Spleen (tissue), 11 donors: ENCODE measurements around the gene TRIM14. TPM values are rescaled to one million over a fixed set of nuclear protein-coding genes. Genes with fewer than 3 reads are reported as not detected.

ENCODE experiments used
- DNase-seq: peaks from one replicate; pipeline ENCODE4 v3.0.0-alpha.2; 2020
- H3K27ac ChIP-seq, 8 donors: fragments of 200-600 bp; sonication (generic) in 7 of 8; 1 replicate in 4 of 8; 2 replicates in 4 of 8; pipeline versions ENCODE4 v1.5.0 to v1.8.0; 2016 to 2021; ENCODE audit warnings: inconsistent platforms in 4 of 8, mild to moderate bottlenecking in 4 of 8, moderate library complexity in 1 of 8
- H3K27me3 ChIP-seq, 7 donors: fragments of 200-600 bp; sonication (generic) in 6 of 7; replicated peaks in 1 of 7; 1 replicate in 4 of 7; 2 replicates in 3 of 7; pipeline versions ENCODE4 v1.5.0 to v1.8.0; 2016 to 2021; ENCODE audit warnings: inconsistent platforms in 3 of 7, mild to moderate bottlenecking in 1 of 7
- H3K36me3 ChIP-seq, 6 donors: fragments of 200-600 bp; sonication (generic) in 5 of 6; 1 replicate in 4 of 6; 2 replicates in 2 of 6; pipeline versions ENCODE4 v1.5.0 to v1.8.0; 2016 to 2021; ENCODE audit warnings: inconsistent platforms in 2 of 6
- H3K4me1 ChIP-seq, 6 donors: fragments of 200-600 bp; sonication (generic) in 5 of 6; 1 replicate in 3 of 6; 2 replicates in 3 of 6; pipeline versions ENCODE4 v1.5.0 to v1.8.0; 2016 to 2021; ENCODE audit warnings: inconsistent platforms in 3 of 6
- H3K4me3 ChIP-seq, 8 donors: fragments of 200-600 bp; sonication (generic) in 7 of 8; 1 replicate in 4 of 8; 2 replicates in 4 of 8; pipeline versions ENCODE4 v1.5.0 to v1.8.0; 2016 to 2021; ENCODE audit warnings: inconsistent platforms in 4 of 8, mild to moderate bottlenecking in 4 of 8, moderate library complexity in 2 of 8
- H3K9me3 ChIP-seq, 8 donors: fragments of 200-600 bp; sonication (generic) in 7 of 8; 1 replicate in 4 of 8; 2 replicates in 4 of 8; pipeline versions ENCODE4 v1.5.0 to v1.8.0; 2016 to 2021; ENCODE audit warnings: inconsistent platforms in 4 of 8
- POLR2A ChIP-seq, 3 donors: fragments of 450-650 bp; IDR thresholded peaks; one replicate each; pipeline ENCODE4 v1.5.1; 2017; ENCODE audit warnings: antibody characterized with exemption in 3 of 3, mild to moderate bottlenecking in 1 of 3
- POLR2AphosphoS5 ChIP-seq, 3 donors: sonication (generic); formaldehyde crosslinking; IDR thresholded peaks; one replicate each; pipeline ENCODE4 v1.5.1; 2017; ENCODE audit warnings: antibody characterized with exemption in 3 of 3
- WGBS, 5 donors: extraction: QIAGEN DNeasy Blood & Tissue Kit in 3 of 5; methylation state at CpG; one replicate each; pipeline versions ENCODE4 v1.1.5 to v1.1.7; 2013 to 2018; 5-methylcytosine and 5-hydroxymethylcytosine counted together
- intact Hi-C: fragments of 100-400 bp; cut with DNase I; formaldehyde crosslinking; loops from one replicate; pipeline ENCODE4 v1.15.0; 2023; ENCODE audit warnings: low total_unique reads
- polyA plus RNA-seq, 3 donors: library from polyadenylated mRNA; stranded (reverse); fragments of 200-250 nt; gene quantifications; one replicate each; pipeline ENCODE4 v1.2.1, GENCODE V29; 2013
- total RNA-seq, 7 donors: library from RNA; depleted of rRNA in 3 of 7; stranded (reverse); fragments of >200 nt in 3 of 7; fragmentation: NEBNext Ultra II Directional in 4 of 7; extraction: Animal tissue kit (Norgen Biotek cat#: 25700) in 4 of 7; gene quantifications; one replicate each; pipeline versions ENCODE4 v1.1.0 to v1.2.1, GENCODE V29; 2016 to 2021
- TF ChIP-seq, protein P1 (sequence below), 11 experiments: fragments of 200-600 bp in 7 of 11; fragments of 450-650 bp in 4 of 11; sonication (generic) in 4 of 11; IDR thresholded peaks in 8 of 11; conservative IDR thresholded peaks in 3 of 11; 1 replicate in 7 of 11; 2 replicates in 4 of 11; pipeline versions ENCODE4 v1.4.0 to v1.8.0; 2016 to 2021; ENCODE audit warnings: antibody characterized with exemption in 11 of 11, inconsistent platforms in 4 of 11, mild to moderate bottlenecking in 1 of 11
- donor health status: healthy with polysubstance abuse.
- donor health status: DM: no; HTN: no; CAD: no; lungs with moderate emphysema.
- donor health status: DM: no; HTN: no; CAD: no.
- donor health status: Bipolar disorder and iron deficiency.
- donor health status: healthy.
- donor health status: DM: no; HTN: no; CAD: no.
- donor health status: DM: yes; HTN: yes; CAD: no.

Gene TRIM14
- total and polyA plus RNA-seq, 10 donors, result 11.9 to 92.9 (median 58.1) TPM

DNA sequence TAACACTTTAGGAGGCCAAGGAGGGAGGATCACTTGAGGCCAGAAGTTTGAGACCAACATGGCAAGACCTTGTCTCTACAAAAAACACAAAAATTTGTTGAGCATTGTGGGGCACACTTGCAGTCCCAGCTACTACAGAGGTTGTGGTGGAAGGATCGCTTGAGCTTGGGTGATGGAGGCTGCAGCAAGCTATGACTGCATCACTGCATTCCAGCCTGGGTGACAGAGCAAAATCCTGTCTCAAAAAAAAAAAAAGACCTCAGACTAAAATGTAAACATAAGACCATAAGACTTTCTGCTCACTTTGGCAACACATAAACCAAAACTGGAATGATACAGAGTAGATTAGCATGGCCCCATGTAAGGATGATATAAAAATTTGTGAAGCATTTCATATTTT, 87.1 kb downstream of the TRIM14 start:
- Histone ChIP-seq H3K4me3 (no peak overlapping the region), H3K27me3 (no peaks in the 10 kb centered on the region), H3K9me3 (no peaks in the 10 kb centered on the region), H3K27ac (no peak overlapping the region), H3K36me3 (no peaks in the 10 kb centered on the region), H3K4me1 (peaks cover 7 to 26% (median 18%) of the 10 kb centered on the region in 6 donors)
- intact Hi-C loops, result loop anchor here (5.0 to 10.0 kb wide), 2 partner anchors 47 to 110 kb away; partner anchors contain the start of genes ANP32B and TRMO
- 89 to 94% (median 91%) methylated on average over 1 of the region's 1 CpG for WGBS, 5 donors
- no peak for TF ChIP-seq POLR2AphosphoS5 (IDR thresholded peaks at IDR 0.05)
- TF ChIP-seq, protein P1, sequence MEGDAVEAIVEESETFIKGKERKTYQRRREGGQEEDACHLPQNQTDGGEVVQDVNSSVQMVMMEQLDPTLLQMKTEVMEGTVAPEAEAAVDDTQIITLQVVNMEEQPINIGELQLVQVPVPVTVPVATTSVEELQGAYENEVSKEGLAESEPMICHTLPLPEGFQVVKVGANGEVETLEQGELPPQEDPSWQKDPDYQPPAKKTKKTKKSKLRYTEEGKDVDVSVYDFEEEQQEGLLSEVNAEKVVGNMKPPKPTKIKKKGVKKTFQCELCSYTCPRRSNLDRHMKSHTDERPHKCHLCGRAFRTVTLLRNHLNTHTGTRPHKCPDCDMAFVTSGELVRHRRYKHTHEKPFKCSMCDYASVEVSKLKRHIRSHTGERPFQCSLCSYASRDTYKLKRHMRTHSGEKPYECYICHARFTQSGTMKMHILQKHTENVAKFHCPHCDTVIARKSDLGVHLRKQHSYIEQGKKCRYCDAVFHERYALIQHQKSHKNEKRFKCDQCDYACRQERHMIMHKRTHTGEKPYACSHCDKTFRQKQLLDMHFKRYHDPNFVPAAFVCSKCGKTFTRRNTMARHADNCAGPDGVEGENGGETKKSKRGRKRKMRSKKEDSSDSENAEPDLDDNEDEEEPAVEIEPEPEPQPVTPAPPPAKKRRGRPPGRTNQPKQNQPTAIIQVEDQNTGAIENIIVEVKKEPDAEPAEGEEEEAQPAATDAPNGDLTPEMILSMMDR (IDR thresholded peaks at IDR 0.05 in 8 of 11, conservative IDR thresholded peaks at IDR 0.05 in 3 of 11), result no peak
- TF ChIP-seq POLR2A (IDR thresholded peaks at IDR 0.05), result no peak
- DNase-seq, result no peak

DNA sequence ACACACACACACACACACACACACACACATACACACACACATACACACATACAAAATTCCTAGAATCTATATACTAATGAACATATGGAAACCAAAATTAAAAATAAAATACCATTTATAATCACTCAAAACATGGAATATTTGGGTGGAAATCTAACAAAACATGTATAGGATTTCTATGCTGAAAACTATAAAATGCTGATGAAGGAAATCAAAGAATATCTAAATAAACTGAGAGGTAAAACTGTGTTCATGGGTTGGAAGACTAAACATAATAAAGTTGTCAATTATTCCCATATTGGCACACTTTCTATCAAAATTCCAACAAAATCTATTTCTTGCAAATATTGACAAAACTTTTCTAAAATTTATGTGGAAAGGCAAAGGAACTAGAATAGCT, 87.9 kb downstream of the TRIM14 start:
- intact Hi-C loops, result loop anchor here (5.0 to 10.0 kb wide), 2 partner anchors 46 to 109 kb away; partner anchors contain the start of genes ANP32B and TRMO
- Histone ChIP-seq H3K4me1 (peaks cover 7 to 21% (median 15%) of the 10 kb centered on the region in 6 donors), H3K4me3 (no peak overlapping the region), H3K9me3 (no peaks in the 10 kb centered on the region), H3K27ac (no peak overlapping the region), H3K27me3 (no peaks in the 10 kb centered on the region), H3K36me3 (peaks cover 0 to 5% (median 0%) of the 10 kb centered on the region in 6 donors)
- no peak for TF ChIP-seq POLR2A (IDR thresholded peaks at IDR 0.05)
- TF ChIP-seq, protein P1 (IDR thresholded peaks at IDR 0.05 in 8 of 11, conservative IDR thresholded peaks at IDR 0.05 in 3 of 11), result no peak
- no peak for TF ChIP-seq POLR2AphosphoS5 (IDR thresholded peaks at IDR 0.05)
- DNase-seq, result no peak

DNA sequence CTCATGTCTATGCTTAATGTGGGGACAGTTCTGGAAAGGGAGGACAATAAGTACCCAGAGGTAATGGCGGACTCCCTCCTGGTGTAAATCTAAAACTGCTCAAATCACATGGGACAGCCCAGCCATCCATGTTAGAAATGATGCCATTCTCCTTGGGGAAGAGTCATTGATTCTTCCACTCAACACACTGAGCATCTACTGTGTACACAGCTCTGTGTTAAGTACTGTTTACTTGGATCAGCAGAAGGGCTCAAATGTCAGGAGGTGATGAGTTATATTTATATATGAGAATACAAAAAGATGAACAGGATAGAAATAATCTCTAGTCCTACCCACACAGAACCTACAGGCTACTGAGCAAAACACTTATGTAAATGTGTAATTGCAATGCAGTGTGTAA, 94.3 kb downstream of the TRIM14 start:
- 82 to 100% (median 97%) methylated on average over 1 of the region's 1 CpG for WGBS, 5 donors
- H3K27ac ChIP-seq, result no peak overlapping the region
- H3K36me3 ChIP-seq, result peaks cover 0 to 35% (median 2%) of the 10 kb centered on the region in 6 donors
- H3K4me3 ChIP-seq, result no peak overlapping the region
- TF ChIP-seq POLR2AphosphoS5 (IDR thresholded peaks at IDR 0.05) (no peak), POLR2A (IDR thresholded peaks at IDR 0.05) (no peak)
- TF ChIP-seq, protein P1 (IDR thresholded peaks at IDR 0.05 in 8 of 11, conservative IDR thresholded peaks at IDR 0.05 in 3 of 11), result no peak
- no peaks in the 10 kb centered on the region for H3K9me3 ChIP-seq
- H3K27me3 ChIP-seq, result no peaks in the 10 kb centered on the region
- DNase-seq, result no peak
- H3K4me1 ChIP-seq, result peaks cover 0 to 14% (median 0%) of the 10 kb centered on the region in 6 donors
- intact Hi-C loops, result no loop called here

DNA sequence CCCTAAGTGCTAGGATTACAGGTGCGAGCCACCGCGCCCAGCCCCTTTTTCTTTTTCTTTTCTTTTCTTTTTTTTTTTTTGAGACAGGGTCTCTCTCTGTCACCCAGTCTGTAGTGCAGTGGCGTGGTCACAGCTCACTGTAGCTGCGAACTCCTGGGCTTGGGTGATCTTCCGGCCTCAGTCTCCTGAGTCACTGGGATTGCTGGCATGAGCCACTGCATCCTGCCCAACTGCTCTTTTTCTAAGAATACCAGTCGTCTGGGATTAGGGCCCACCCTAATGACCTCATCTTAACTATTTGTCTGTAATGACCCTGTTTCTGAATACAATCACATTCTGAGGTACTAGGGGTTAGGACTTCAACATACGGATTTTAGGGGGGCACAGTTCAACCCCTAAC, 96.6 kb downstream of the TRIM14 start:
- WGBS, 5 donors, result 83 to 92% (median 87%) methylated on average over 8 of the region's 8 CpGs
- Histone ChIP-seq H3K27ac (no peak overlapping the region), H3K4me1 (peaks cover 0 to 14% (median 0%) of the 10 kb centered on the region in 6 donors), H3K27me3 (no peaks in the 10 kb centered on the region), H3K9me3 (no peaks in the 10 kb centered on the region), H3K36me3 (peaks cover 0 to 58% (median 22%) of the 10 kb centered on the region in 6 donors), H3K4me3 (no peak overlapping the region)
- TF ChIP-seq, protein P1 (IDR thresholded peaks at IDR 0.05 in 8 of 11, conservative IDR thresholded peaks at IDR 0.05 in 3 of 11), result no peak
- TF ChIP-seq POLR2A (IDR thresholded peaks at IDR 0.05) (no peak), POLR2AphosphoS5 (IDR thresholded peaks at IDR 0.05) (no peak)
- DNase-seq, result no peak
- intact Hi-C loops, result no loop called here
